Stimulated activated CD8-positive, alpha-beta memory T cell treated with anti-CD3 and anti-CD28 coated beads, Interleukin-12 subunit alpha, Interleukin-12 subunit beta, amount 100 ng/mL, for 1 hour (primary cell): Measurements from ENCODE around the gene STAT5A.
"Not testable (repeated sequence)": the region's sequence is repeated elsewhere in the genome, so short reads cannot be mapped to it uniquely, and the experiment has no call there.

ENCODE experiments used
- DNase-seq: peaks from one replicate; pipeline ENCODE4 v3.0.0-alpha.2; 2020; ENCODE audit warnings: low read depth

STAT5A gene

GRCh38 chr17:42334677-42335076, 46.4 kb downstream of the STAT5A start:
- DNase-seq, result no peak

GRCh38 chr17:42337442-42337841, 49.1 kb downstream of the STAT5A start:
- DNase-seq, result peak; percentile 38

- DNase-seq, result no peak
Observed at GRCh38 chr17:42338427-42338985, 50.2 kb downstream of the STAT5A start.

GRCh38 chr17:42339221-42339620, 50.9 kb downstream of the STAT5A start:
- no peak for DNase-seq

- no peak for DNase-seq
Observed at GRCh38 chr17:42340691-42341127, 52.4 kb downstream of the STAT5A start.

GRCh38 chr17:42341568-42341967, 53.3 kb downstream of the STAT5A start:
- no peak for DNase-seq

- no peak for DNase-seq
Observed at GRCh38 chr17:42342242-42343008, 54.1 kb downstream of the STAT5A start.

GRCh38 chr17:42345396-42346073, 57.2 kb downstream of the STAT5A start:
- DNase-seq, result no peak

- DNase-seq, result no peak
Observed at GRCh38 chr17:42346481-42346880, 58.2 kb downstream of the STAT5A start.

GRCh38 chr17:42347198-42347597, 58.9 kb downstream of the STAT5A start:
- no peak for DNase-seq

- DNase-seq, result no peak
Observed at GRCh38 chr17:42347606-42348005, 59.3 kb downstream of the STAT5A start.

GRCh38 chr17:42348104-42348503, 59.8 kb downstream of the STAT5A start:
- no peak for DNase-seq

- DNase-seq, result no peak
Observed at GRCh38 chr17:42354956-42355843, 66.9 kb downstream of the STAT5A start.

- no peak for DNase-seq
Observed at GRCh38 chr17:42358434-42358833, 70.1 kb downstream of the STAT5A start.

- no peak for DNase-seq
Observed at GRCh38 chr17:42359133-42359532, 70.8 kb downstream of the STAT5A start.

- DNase-seq, result not testable (repeated sequence)
Observed at GRCh38 chr17:42360388-42360787, 72.1 kb downstream of the STAT5A start.
